Panc1 (cell line): Measurements from ENCODE around the gene ATXN1. TPM values are rescaled to one million over a fixed set of nuclear protein-coding genes. Genes with fewer than 3 reads are reported as not detected.

Source experiments
- ATAC-seq: fragments of 200-7000 bp; cut with Tn5 transposase; 2 replicates; pipeline ENCODE4 v1.9.1; 2020; ENCODE audit warnings: mild to moderate bottlenecking, moderate library complexity
- BruUV-seq: library from RNA; stranded (reverse); fragments of 400-500 nt; replicated peaks from 2 replicates; lab custom pipeline; 2021; lab: Mats Ljungman, UMichigan
- CTCF ChIA-PET: fragments of 300-600 bp; sonication (Branson Sonifier 250); formaldehyde crosslinking; loops from one replicate; lab custom pipeline; 2022; ENCODE audit warnings: antibody characterized with exemption; lab: Charles Lee
- POLR2A ChIA-PET: fragments of 300-600 bp; sonication (Branson Sonifier 250); formaldehyde crosslinking; loops from one replicate; lab custom pipeline; 2022; ENCODE audit warnings: antibody characterized with exemption; lab: Charles Lee
- DNase-seq: peaks from one replicate; pipeline ENCODE4 v3.0.0-alpha.2; 2010; ENCODE audit warnings: low read depth, low spot score
- H3K27ac ChIP-seq: 2 replicates; pipeline ENCODE4 v1.5.1; 2011; ENCODE audit warnings: mild to moderate bottlenecking, low read length, inconsistent platforms
- H3K27me3 ChIP-seq: fragments of 200-500 bp; sonication (Bioruptor generic); 2 replicates; pipeline ENCODE4 v1.6.0; 2014; ENCODE audit warnings: low read length, inconsistent platforms; ENCODE audit not compliant: control insufficient read depth, insufficient read depth
- H3K36me3 ChIP-seq: fragments of 200-500 bp; sonication (Bioruptor generic); 2 replicates; pipeline ENCODE4 v1.5.1; 2014; ENCODE audit warnings: inconsistent platforms, mild to moderate bottlenecking, low read length, moderate library complexity; ENCODE audit not compliant: control insufficient read depth, insufficient read depth
- H3K4me1 ChIP-seq: 2 replicates; pipeline ENCODE4 v1.5.1; 2011; ENCODE audit warnings: inconsistent platforms, mild to moderate bottlenecking, low read length, moderate library complexity; ENCODE audit not compliant: control insufficient read depth, insufficient read depth
- H3K4me3 ChIP-seq, 2 experiments: 2 replicates each; pipeline ENCODE4 v1.5.1; 2011 to 2012; ENCODE audit warnings: low read depth in 2 of 2, low read length in 2 of 2, mild to moderate bottlenecking in 2 of 2, inconsistent platforms in 1 of 2, moderate library complexity in 1 of 2
- H3K9me3 ChIP-seq: fragments of 200-500 bp; sonication (Bioruptor generic); 2 replicates; pipeline ENCODE4 v1.5.1; 2014; ENCODE audit warnings: low read depth, mild to moderate bottlenecking, inconsistent platforms, low read length, moderate library complexity; ENCODE audit not compliant: control insufficient read depth, insufficient read depth
- CTCF ChIP-seq: fragments of 450-650 bp; IDR thresholded peaks from 2 replicates; pipeline ENCODE4 v1.5.1; 2017; ENCODE audit warnings: mild to moderate bottlenecking
- POLR2AphosphoS5 ChIP-seq: IDR thresholded peaks from 2 replicates; pipeline ENCODE4 v1.6.1; 2012; ENCODE audit warnings: mild to moderate bottlenecking, low read depth, low read length, moderate library complexity
- REST ChIP-seq, 2 experiments: IDR thresholded peaks; 2 replicates each; pipeline ENCODE4 v1.6.1; 2011 to 2012; ENCODE audit warnings: low read depth in 2 of 2, control low read depth in 1 of 2, low read length in 1 of 2, mild to moderate bottlenecking in 1 of 2, moderate library complexity in 1 of 2; ENCODE audit not compliant: insufficient read depth in 1 of 2
- SIN3A ChIP-seq: IDR thresholded peaks from 2 replicates; pipeline ENCODE4 v1.6.1; 2012; ENCODE audit warnings: low read depth, mild to moderate bottlenecking, low read length, moderate library complexity, borderline replicate concordance; ENCODE audit not compliant: insufficient read depth
- TCF7L2 ChIP-seq: IDR thresholded peaks from 2 replicates; pipeline ENCODE4 v1.6.1; 2011; ENCODE audit warnings: mild to moderate bottlenecking, low read depth, low read length, inconsistent platforms
- in situ Hi-C: cut with HindIII; loops from 2 replicates; pipeline ENCODE4 v1.10.0; 2016; ENCODE audit warnings: low sequenced_read_pairs, low pct_unique_long_range_greater_than_20kb
- intact Hi-C: fragments of 100-400 bp; cut with micrococcal nuclease; formaldehyde crosslinking; loops from one replicate; pipeline ENCODE4 v1.10.0; 2022; ENCODE audit not compliant: unreplicated experiment
- total RNA-seq: library from RNA; stranded (reverse); gene quantifications from one replicate; pipeline ENCODE4 v1.2.1, GENCODE V29; 2021; ENCODE audit not compliant: unreplicated experiment

ATXN1 gene
- total RNA-seq, 1 experiment from 2014 or later: 67.1 TPM

GRCh38 chr6:16688436-16688835, 72.8 kb downstream of the ATXN1 start:
- CTCF ChIA-PET: interaction anchor here (1.0 kb wide), 1 partner anchor 11 kb away, joined by 3 read pairs; no protein-coding TSS in a partner anchor

GRCh38 chr6:16687045-16687444, 74.2 kb downstream of the ATXN1 start:
- ChIA-PET POLR2A (no interaction called here), CTCF (no interaction called here)
- DNase-seq (no peak), ATAC-seq (no peak)
- Histone ChIP-seq H3K9me3 (no peaks in the 10 kb centered on the region), H3K27me3 (no peaks in the 10 kb centered on the region), H3K4me3 (no peak overlapping the region), H3K4me1 (peaks cover 65% of the 10 kb centered on the region), H3K36me3 (no peaks in the 10 kb centered on the region), H3K27ac (peak overlapping the region; percentile 58)
- intact Hi-C loops (no loop called here), in situ Hi-C loops (no loop called here)
- TF ChIP-seq POLR2AphosphoS5 (no peak), TCF7L2 (no peak), CTCF (no peak), REST (IDR thresholded peaks at IDR 0.05; ENCODE audit: insufficient read depth in 1 of 2, low read depth in 2 of 2, low read length in 1 of 2) (no peak), SIN3A (no peak)
- BruUV-seq: no TSS peak

More at GRCh38 chr6:16688436-16688835, 72.8 kb downstream of the ATXN1 start:
- Histone ChIP-seq H3K27ac (peak overlapping the region; percentile 58), H3K4me1 (peaks cover 60% of the 10 kb centered on the region), H3K4me3 (no peak overlapping the region), H3K9me3 (no peaks in the 10 kb centered on the region), H3K36me3 (no peaks in the 10 kb centered on the region), H3K27me3 (no peaks in the 10 kb centered on the region)
- POLR2A ChIA-PET: no interaction called here
- BruUV-seq: no TSS peak
- DNase-seq (no peak), ATAC-seq (no peak)
- no peak for TF ChIP-seq REST (IDR thresholded peaks at IDR 0.05; ENCODE audit: insufficient read depth in 1 of 2, low read depth in 2 of 2, low read length in 1 of 2)
- TF ChIP-seq SIN3A: no peak
- TF ChIP-seq TCF7L2: no peak
- TF ChIP-seq POLR2AphosphoS5: no peak
- TF ChIP-seq CTCF: no peak
- in situ Hi-C loops: no loop called here
- intact Hi-C loops: no loop called here
